Measurements from ENCODE around the gene GCSAM. TPM values are rescaled to one million over a fixed set of nuclear protein-coding genes. Genes with fewer than 3 reads are reported as not detected.
A peak's percentile ranks its signal among the peaks of the same experiment; 100 is the strongest.

Gene GCSAM
- total RNA-seq (not detected), polyA plus RNA-seq (under 1 TPM; 0.01 to 0.25 (median 0.04) TPM)
- long read RNA-seq, donor 1, result 0 reads
- long read RNA-seq, donor 2, result 0 reads

GRCh38 chr3:112132975-112133448, at the start of gene GCSAM:
GCSAM (minus strand) TSS chr3:112133248; CDS start chr3:112133120, 128 bp downstream.
- H3K27me3 ChIP-seq (ENCODE audit: insufficient read depth in 3 of 3, low read length in 2 of 3), result no peaks in the 10 kb centered on the region
- WGBS, 3 donors, result 33 to 38% (median 38%) methylated on average over 5 of the region's 5 CpGs
- H3K27ac ChIP-seq, result no peak within 1 kb of the TSS
- no peak within 1 kb of the TSS for H3K4me3 ChIP-seq
- peaks cover 4% of the 10 kb centered on the region for H3K4me1 ChIP-seq
- no peak for TF ChIP-seq CTCF (IDR thresholded peaks at IDR 0.05)
- DNase-seq, result peak; percentile 31 to 61
- H3K36me3 ChIP-seq (ENCODE audit: insufficient read depth in 1 of 2, low read depth in 1 of 2), result no peaks in the 10 kb centered on the region
- peak in 3 of 4 donors; percentile 27 to 50 (median 40) for ATAC-seq
- no peaks in the 10 kb centered on the region for H3K9me3 ChIP-seq
- intact Hi-C loops (cut with DNase I), result no loop called here

GRCh38 chr3:112175646-112176045, 42.6 kb upstream of the GCSAM start:
- no peaks in the 10 kb centered on the region for H3K36me3 ChIP-seq (ENCODE audit: insufficient read depth in 1 of 2, low read depth in 1 of 2)
- intact Hi-C loops (cut with DNase I), result no loop called here
- ATAC-seq (no peak), DNase-seq (no peak)
- WGBS, 3 donors, result 70 to 88% (median 83%) methylated on average over 6 of the region's 6 CpGs
- no peak for TF ChIP-seq CTCF (IDR thresholded peaks at IDR 0.05)
- H3K27ac ChIP-seq, result no peak overlapping the region
- peaks cover 0 to 3% (median 0%) of the 10 kb centered on the region in 3 donors for H3K27me3 ChIP-seq (ENCODE audit: insufficient read depth in 3 of 3, low read length in 2 of 3)
- no peak overlapping the region for H3K4me3 ChIP-seq
- H3K9me3 ChIP-seq, result no peaks in the 10 kb centered on the region
- no peaks in the 10 kb centered on the region for H3K4me1 ChIP-seq

- intact Hi-C loops (cut with DNase I), result no loop called here
These were observed 42.0 kb upstream of the GCSAM start for GRCh38 chr3:112175037-112175436.

GRCh38 chr3:112171144-112171543, 38.1 kb upstream of the GCSAM start:
- 84 to 91% (median 88%) methylated on average over 3 of the region's 3 CpGs for WGBS, 3 donors
- H3K4me1 ChIP-seq, result no peaks in the 10 kb centered on the region
- intact Hi-C loops (cut with DNase I), result no loop called here

More at GRCh38 chr3:112175037-112175436, 42.0 kb upstream of the GCSAM start:
- Histone ChIP-seq H3K9me3 (no peaks in the 10 kb centered on the region), H3K4me3 (no peak overlapping the region), H3K36me3 (ENCODE audit: insufficient read depth in 1 of 2, low read depth in 1 of 2) (no peaks in the 10 kb centered on the region), H3K27ac (no peak overlapping the region), H3K4me1 (no peaks in the 10 kb centered on the region), H3K27me3 (ENCODE audit: insufficient read depth in 3 of 3, low read length in 2 of 3) (peaks cover 0 to 3% (median 0%) of the 10 kb centered on the region in 3 donors)
- ATAC-seq (no peak), DNase-seq (no peak)
- 92 to 96% (median 96%) methylated on average over 5 of the region's 5 CpGs for WGBS, 3 donors
- no peak for TF ChIP-seq CTCF (IDR thresholded peaks at IDR 0.05)

More at GRCh38 chr3:112171144-112171543, 38.1 kb upstream of the GCSAM start:
- DNase-seq (no peak), ATAC-seq (no peak)
- H3K27me3 ChIP-seq (ENCODE audit: insufficient read depth in 3 of 3, low read length in 2 of 3), result peaks cover 0 to 3% (median 0%) of the 10 kb centered on the region in 3 donors
- TF ChIP-seq CTCF (IDR thresholded peaks at IDR 0.05), result no peak
- H3K27ac ChIP-seq, result no peak overlapping the region
- no peaks in the 10 kb centered on the region for H3K36me3 ChIP-seq (ENCODE audit: insufficient read depth in 1 of 2, low read depth in 1 of 2)
- H3K4me3 ChIP-seq, result no peak overlapping the region
- H3K9me3 ChIP-seq, result no peaks in the 10 kb centered on the region
